Uterus (tissue), 4 donors: ENCODE measurements around the gene TBC1D28. TPM values are rescaled to one million over a fixed set of nuclear protein-coding genes. Genes with fewer than 3 reads are reported as not detected.
"Not testable (repeated sequence)": the region's sequence is repeated elsewhere in the genome, so short reads cannot be mapped to it uniquely, and the experiment has no call there.

ENCODE experiments used
- DNase-seq, 2 donors: peaks; one replicate each; pipeline ENCODE4 v3.0.0-alpha.2; 2019 to 2020
- H3K27ac ChIP-seq, 2 donors: fragments of 200-600 bp; sonication (generic); 1 replicate in 1 of 2; 2 replicates in 1 of 2; pipeline ENCODE4 v1.5.1; 2016 to 2018
- H3K27me3 ChIP-seq, 2 donors: fragments of 200-600 bp; sonication (generic); one replicate each; pipeline ENCODE4 v1.5.1; 2018 to 2019; ENCODE audit warnings: control low read depth in 1 of 2
- H3K36me3 ChIP-seq, 2 donors: fragments of 200-600 bp; sonication (generic); one replicate each; pipeline ENCODE4 v1.5.1; 2019; ENCODE audit warnings: control low read depth in 1 of 2
- H3K4me1 ChIP-seq, 2 donors: fragments of 200-600 bp; sonication (generic); one replicate each; pipeline ENCODE4 v1.5.1; 2018 to 2019; ENCODE audit warnings: control low read depth in 1 of 2
- H3K4me3 ChIP-seq, 2 donors: fragments of 200-600 bp; sonication (generic); 1 replicate in 1 of 2; 2 replicates in 1 of 2; pipeline ENCODE4 v1.5.1; 2018 to 2019; ENCODE audit warnings: mild to moderate bottlenecking in 1 of 2
- H3K9me3 ChIP-seq, 2 donors: fragments of 200-600 bp; sonication (generic); one replicate each; pipeline ENCODE4 v1.5.1; 2019; ENCODE audit warnings: control low read depth in 1 of 2
- POLR2A ChIP-seq, 2 donors: fragments of 450-650 bp; IDR thresholded peaks; one replicate each; pipeline ENCODE4 v1.6.1; 2016; ENCODE audit warnings: antibody characterized with exemption in 2 of 2, mild to moderate bottlenecking in 1 of 2, moderate library complexity in 1 of 2
- intact Hi-C: fragments of 100-400 bp; cut with DNase I; formaldehyde crosslinking; loops from one replicate; pipeline ENCODE4 v1.15.1; 2023; ENCODE audit warnings: low total_unique reads
- total RNA-seq, 4 donors: library from RNA; depleted of rRNA in 3 of 4; stranded (reverse); fragments of >200 nt in 3 of 4; gene quantifications; one replicate each; pipeline versions ENCODE4 v1.1.0 to v1.2.4, GENCODE V29; 2014 to 2023
- TF ChIP-seq, protein P1 (sequence below), 4 experiments: fragments of 200-600 bp in 2 of 4; fragments of 450-650 bp in 2 of 4; sonication (generic) in 2 of 4; IDR thresholded peaks; one replicate each; pipeline ENCODE4 v1.5.1; 2016 to 2019; ENCODE audit warnings: antibody characterized with exemption in 4 of 4, mild to moderate bottlenecking in 2 of 4, moderate library complexity in 1 of 4
- donor health status: DM: yes; HTN: yes; CAD: no.

TBC1D28 gene
- total RNA-seq, 4 donors from 2014 or later: not detected

DNA sequence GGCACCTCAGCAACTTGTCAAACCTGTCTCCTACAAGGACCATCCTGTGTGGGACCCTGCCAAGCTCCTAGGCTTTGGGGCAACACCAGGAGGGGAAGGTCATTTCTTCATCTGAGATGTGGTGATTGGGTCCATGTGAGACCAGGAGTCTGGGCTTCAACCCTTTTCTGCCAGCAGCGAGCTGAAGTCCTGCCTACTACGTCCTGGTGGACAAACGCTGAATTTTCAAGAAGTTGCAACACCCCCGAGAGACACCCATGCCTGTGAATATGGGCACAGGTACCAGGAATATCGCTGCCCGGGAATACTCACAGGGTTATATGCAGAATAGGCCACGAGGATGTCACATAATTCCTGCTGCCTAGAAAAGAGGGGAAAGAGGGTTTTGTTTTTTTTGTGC is 8.0 kb downstream of the TBC1D28 start:
- H3K36me3 ChIP-seq, H3K4me3 ChIP-seq, intact Hi-C loops, DNase-seq, H3K27ac ChIP-seq, H3K4me1 ChIP-seq, H3K27me3 ChIP-seq, H3K9me3 ChIP-seq: not testable (repeated sequence)

DNA sequence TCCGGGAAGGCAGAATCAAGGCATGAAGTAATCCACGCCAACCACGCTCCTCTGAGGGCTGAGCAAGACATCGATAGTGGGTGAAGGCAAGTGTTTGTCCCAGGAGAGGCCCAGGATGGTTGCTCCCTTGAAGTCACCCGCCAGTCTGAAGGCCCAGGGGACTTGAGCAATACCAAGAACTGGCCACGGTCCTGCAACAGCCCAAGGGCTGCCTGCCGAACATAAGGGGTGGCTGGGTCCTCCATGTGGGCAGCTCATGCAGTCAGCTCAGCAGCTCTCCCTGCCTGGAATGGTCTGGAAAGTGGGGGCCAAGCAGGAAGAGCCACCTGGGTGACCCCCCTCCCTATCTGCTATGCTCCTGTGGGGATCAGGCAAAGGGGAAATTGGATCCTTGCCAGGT is 8.4 kb downstream of the TBC1D28 start:
- H3K27me3 ChIP-seq, H3K36me3 ChIP-seq, H3K9me3 ChIP-seq, H3K4me3 ChIP-seq, H3K4me1 ChIP-seq, DNase-seq, H3K27ac ChIP-seq, intact Hi-C loops: not testable (repeated sequence)

DNA sequence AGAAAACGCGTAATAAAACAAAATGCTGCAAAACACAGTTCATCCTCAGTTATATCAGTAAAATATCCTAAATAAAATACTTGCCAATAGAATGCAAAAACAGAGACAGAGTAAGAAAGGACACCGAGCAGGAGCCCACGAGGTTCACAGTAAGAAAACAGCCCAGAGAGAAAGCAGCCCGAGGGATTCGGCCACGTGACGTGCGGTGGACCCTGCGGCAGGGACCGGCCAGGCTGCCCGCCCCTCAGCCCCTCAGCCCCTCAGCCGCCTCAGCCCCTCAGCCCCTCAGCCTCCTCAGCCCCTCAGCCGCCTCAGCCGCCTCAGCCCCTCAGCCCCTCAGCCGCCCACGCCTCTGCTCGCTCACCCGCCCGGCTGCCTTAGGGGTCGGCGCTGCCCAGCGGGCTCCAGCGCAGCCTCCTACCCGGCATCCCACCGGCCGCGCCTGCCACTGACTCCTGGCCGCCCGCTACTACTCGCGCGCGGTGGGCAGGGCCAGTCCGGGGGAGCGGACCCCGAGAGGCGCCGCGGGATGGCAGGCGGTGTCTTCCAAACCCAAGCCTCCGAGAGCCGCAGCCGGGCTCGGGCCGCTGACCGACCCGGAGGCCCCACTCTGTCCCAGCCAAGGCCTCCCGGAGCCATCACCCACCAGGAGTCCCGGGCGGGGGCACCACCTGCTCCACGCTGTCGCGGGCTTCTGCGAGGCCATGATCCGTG is 9.5 kb downstream of the TBC1D28 start:
- H3K4me1 ChIP-seq, H3K27me3 ChIP-seq, H3K9me3 ChIP-seq, DNase-seq, intact Hi-C loops, H3K27ac ChIP-seq, H3K36me3 ChIP-seq: not testable (repeated sequence)
- H3K4me3 ChIP-seq: peak overlapping the region in 1 of 2 donors; percentile 21

DNA sequence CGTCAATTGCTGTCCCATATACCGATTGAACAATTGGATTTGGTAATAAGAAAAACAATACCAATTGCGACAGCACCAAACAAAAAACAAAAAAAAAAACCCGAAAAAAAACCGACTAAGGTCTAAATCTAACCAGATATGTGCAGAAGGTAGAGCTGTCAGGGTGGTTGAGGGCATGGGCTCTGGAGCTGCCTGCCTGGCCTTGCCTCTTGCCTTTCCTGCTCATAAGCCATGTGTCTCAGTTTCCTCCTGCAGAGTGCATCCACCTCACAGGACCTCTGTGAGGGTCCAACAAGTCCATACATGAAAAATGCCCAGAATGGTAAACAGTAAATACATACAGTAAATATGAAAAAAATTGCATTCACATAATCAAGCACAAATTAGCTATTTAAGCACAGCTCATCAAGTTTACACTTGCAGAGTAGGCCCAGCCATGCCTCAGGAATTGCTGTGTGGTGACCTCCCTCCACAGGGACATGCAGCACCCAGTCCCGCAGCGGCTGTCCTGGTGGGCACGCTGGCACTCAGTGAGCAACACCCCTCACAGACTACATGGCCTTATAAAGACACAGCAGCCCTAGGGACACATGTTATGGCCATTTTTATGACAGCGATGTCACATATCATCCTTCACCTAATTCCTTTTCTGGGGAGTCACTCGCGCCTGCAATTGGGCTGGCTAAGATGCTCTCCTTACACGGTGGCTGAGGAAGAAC is 17.9 kb downstream of the TBC1D28 start:
- Histone ChIP-seq H3K36me3 (no peaks in the 10 kb centered on the region), H3K27me3 (no peaks in the 10 kb centered on the region), H3K4me3 (no peak overlapping the region), H3K9me3 (no peaks in the 10 kb centered on the region), H3K27ac (no peak overlapping the region), H3K4me1 (no peaks in the 10 kb centered on the region)
- no peak for DNase-seq
- no peak for TF ChIP-seq POLR2A (IDR thresholded peaks at IDR 0.05)
- TF ChIP-seq, protein P1, sequence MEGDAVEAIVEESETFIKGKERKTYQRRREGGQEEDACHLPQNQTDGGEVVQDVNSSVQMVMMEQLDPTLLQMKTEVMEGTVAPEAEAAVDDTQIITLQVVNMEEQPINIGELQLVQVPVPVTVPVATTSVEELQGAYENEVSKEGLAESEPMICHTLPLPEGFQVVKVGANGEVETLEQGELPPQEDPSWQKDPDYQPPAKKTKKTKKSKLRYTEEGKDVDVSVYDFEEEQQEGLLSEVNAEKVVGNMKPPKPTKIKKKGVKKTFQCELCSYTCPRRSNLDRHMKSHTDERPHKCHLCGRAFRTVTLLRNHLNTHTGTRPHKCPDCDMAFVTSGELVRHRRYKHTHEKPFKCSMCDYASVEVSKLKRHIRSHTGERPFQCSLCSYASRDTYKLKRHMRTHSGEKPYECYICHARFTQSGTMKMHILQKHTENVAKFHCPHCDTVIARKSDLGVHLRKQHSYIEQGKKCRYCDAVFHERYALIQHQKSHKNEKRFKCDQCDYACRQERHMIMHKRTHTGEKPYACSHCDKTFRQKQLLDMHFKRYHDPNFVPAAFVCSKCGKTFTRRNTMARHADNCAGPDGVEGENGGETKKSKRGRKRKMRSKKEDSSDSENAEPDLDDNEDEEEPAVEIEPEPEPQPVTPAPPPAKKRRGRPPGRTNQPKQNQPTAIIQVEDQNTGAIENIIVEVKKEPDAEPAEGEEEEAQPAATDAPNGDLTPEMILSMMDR (IDR thresholded peaks at IDR 0.05): no peak
- intact Hi-C loops: no loop called here

DNA sequence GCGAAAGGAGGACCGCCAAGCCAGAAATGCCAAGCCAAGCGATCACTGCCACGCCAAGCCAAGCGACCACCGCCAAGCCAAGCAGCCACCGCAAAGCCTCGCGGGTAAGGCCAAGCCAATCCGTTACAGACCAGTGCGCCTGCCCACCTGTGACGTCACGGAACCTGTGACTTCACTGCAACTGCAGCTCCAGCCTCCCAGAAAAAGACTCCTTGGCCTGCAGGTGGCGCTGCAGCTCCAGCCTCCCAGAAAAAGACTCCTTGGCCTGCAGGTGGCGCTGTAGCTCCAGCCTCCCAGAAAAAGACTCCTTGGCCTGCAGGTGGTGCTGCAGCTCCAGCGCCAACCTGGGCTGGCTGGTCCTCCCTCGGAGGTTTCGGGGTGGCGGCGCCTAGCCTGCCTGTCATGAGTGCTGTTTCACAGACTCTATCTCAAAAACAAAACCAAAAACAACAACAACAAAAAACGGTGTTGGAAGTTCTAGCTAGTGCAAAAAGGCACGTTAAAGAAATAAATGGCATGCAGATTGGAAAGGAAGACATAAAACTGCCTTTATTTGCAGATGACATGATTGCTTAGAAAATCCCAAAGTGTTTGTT is 18.6 kb downstream of the TBC1D28 start:
- H3K27ac ChIP-seq: peak overlapping the region in 1 of 2 donors; percentile 55
- intact Hi-C loops: not testable (repeated sequence)

DNA sequence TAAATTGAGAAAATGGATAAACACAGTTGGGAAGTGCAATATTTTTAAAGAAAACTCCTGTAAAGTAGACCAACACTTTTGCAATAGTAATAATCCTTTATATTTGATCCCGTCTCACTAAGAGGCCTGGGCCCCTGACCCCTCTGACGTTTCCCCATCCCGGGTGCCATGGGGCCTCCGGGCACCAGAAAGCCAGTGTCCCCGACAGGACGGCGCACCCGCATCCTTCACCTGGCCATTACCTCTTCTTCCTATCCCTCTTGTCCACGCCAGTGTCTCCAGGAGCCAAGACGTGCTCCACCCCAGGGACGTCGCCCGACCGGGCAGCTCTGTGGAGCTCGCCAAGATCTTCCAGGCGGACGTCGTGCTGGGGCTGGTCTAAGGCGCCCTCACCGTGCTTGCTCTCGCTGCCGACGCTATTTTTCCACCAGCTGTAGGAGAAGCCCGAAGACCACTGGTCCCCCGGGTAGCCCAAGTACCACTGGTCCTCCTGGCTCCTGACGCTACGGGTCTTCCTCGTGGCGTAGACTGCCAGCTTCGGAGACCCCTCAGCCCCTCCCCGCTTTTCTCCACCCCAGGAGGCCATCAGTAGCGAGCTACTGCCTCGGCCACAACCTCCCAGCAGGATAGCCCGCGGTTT is 19.2 kb downstream of the TBC1D28 start:
- H3K9me3 ChIP-seq, H3K4me1 ChIP-seq, H3K36me3 ChIP-seq, H3K27me3 ChIP-seq, intact Hi-C loops: not testable (repeated sequence)
- H3K27ac ChIP-seq: peak overlapping the region in 1 of 2 donors; percentile 55
- DNase-seq: peak in 1 of 2 donors; percentile 28
- H3K4me3 ChIP-seq: peak overlapping the region; percentile 27 to 30

More for the DNA sequence above, 18.6 kb downstream of the TBC1D28 start:
- peak; percentile 61 to 62 for TF ChIP-seq POLR2A (IDR thresholded peaks at IDR 0.05)
- TF ChIP-seq, protein P1 (IDR thresholded peaks at IDR 0.05): peak; percentile 93 to 98 (median 96)
- DNase-seq: peak; percentile 94 to 95
- H3K36me3 ChIP-seq, H3K9me3 ChIP-seq, H3K27me3 ChIP-seq, H3K4me1 ChIP-seq: not testable (repeated sequence)
- H3K4me3 ChIP-seq: peak overlapping the region; percentile 27 to 30

DNA sequence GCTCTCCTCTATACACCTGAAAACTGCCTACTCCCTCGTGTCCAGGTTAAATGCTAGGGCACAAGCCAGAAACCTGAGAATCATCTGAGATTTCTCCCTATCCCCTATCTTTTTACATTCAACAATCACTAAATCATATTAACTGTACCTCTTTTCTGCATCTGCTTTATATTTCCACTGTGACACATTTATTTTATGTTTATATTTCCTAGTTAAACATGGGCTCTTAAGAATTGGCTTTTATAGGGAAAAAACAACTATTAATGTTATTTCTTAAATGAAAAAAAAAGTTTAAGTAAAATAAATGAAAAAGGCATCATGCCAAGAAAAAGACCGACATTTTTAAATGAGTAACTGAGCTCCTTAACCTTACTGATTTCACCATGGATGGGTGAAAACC is 26.6 kb downstream of the TBC1D28 start:
- H3K4me3 ChIP-seq, H3K36me3 ChIP-seq, H3K9me3 ChIP-seq, intact Hi-C loops, DNase-seq, H3K4me1 ChIP-seq, H3K27me3 ChIP-seq, H3K27ac ChIP-seq: not testable (repeated sequence)

DNA sequence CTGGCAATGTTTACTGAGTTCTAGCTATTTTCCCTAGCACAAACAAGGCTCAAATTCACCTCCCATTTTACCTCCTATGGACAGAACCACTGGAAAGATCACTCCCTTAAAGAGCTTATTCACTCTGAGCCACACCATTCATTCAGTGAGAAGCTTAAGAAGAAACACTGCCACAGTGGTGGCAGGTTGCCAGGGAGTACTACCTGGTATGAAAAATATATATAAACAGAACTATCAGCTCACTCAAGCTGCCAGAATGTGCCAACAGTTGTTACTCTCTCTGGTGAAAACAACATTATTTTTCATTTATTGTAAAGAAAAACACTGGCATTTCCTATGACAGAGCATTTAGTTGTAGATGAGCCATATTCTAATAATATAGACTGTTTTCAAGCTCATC is 31.2 kb downstream of the TBC1D28 start:
- DNase-seq, H3K36me3 ChIP-seq, H3K4me1 ChIP-seq, H3K9me3 ChIP-seq, intact Hi-C loops, H3K27me3 ChIP-seq, H3K27ac ChIP-seq, H3K4me3 ChIP-seq: not testable (repeated sequence)

DNA sequence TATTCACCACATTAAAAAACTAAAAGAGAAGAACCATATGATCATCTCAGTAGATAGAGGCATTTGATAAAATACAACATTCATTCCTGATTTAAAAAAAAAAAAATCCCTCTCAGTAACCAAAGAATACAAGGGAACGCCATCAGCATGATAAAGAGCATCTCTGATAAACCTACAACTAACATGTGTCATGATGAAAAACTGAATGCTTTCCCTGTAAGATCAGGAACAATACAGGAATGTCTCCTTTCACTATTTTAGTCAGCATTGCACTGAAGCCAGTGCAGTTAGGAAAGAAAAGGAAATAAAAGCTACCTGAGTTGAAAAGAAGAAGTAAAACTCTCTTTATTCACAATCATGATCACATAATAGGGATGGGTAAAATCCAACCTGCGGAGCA is 51.1 kb downstream of the TBC1D28 start:
- intact Hi-C loops, H3K4me1 ChIP-seq, H3K36me3 ChIP-seq, H3K27ac ChIP-seq, H3K9me3 ChIP-seq, H3K27me3 ChIP-seq, H3K4me3 ChIP-seq, DNase-seq: not testable (repeated sequence)
